H9 (cell line): Measurements from ENCODE around the gene SLC13A5. TPM values are rescaled to one million over a fixed set of nuclear protein-coding genes. Genes with fewer than 3 reads are reported as not detected.

Experiments
- DNase-seq: peaks from one replicate; pipeline ENCODE4 v3.0.0-alpha.2; 2017
- H2AFZ ChIP-seq: one replicate; pipeline ENCODE4 v1.6.1; 2013; ENCODE audit warnings: mild to moderate bottlenecking, low read length, control low read depth, moderate library complexity
- H2AK5ac ChIP-seq: 2 replicates; pipeline ENCODE4 v1.6.1; 2013; ENCODE audit warnings: low read length, control low read depth, mixed read lengths; ENCODE audit not compliant: insufficient read length
- H2BK120ac ChIP-seq: one replicate; pipeline ENCODE4 v1.6.1; 2013; ENCODE audit warnings: low read depth, mild to moderate bottlenecking, low read length, control low read depth, inconsistent platforms; ENCODE audit not compliant: poor library complexity, severe bottlenecking
- H2BK12ac ChIP-seq: 2 replicates; pipeline ENCODE4 v1.6.1; 2013; ENCODE audit warnings: low read length, control low read depth, mixed read lengths, low read depth; ENCODE audit not compliant: insufficient read length
- H2BK15ac ChIP-seq: 2 replicates; pipeline ENCODE4 v1.6.1; 2013; ENCODE audit warnings: low read depth, low read length, control low read depth
- H2BK20ac ChIP-seq: one replicate; pipeline ENCODE4 v1.6.1; 2013; ENCODE audit warnings: low read depth, mild to moderate bottlenecking, low read length, control low read depth, inconsistent platforms; ENCODE audit not compliant: poor library complexity, severe bottlenecking
- H2BK5ac ChIP-seq: 2 replicates; pipeline ENCODE4 v1.6.1; 2013; ENCODE audit warnings: low read length, control low read depth, mixed read lengths; ENCODE audit not compliant: insufficient read length
- H3K14ac ChIP-seq: 2 replicates; pipeline ENCODE4 v1.6.1; 2013; ENCODE audit warnings: low read length, control low read depth; ENCODE audit not compliant: insufficient read depth
- H3K18ac ChIP-seq: 2 replicates; pipeline ENCODE4 v1.6.1; 2013; ENCODE audit warnings: low read depth, mild to moderate bottlenecking, mixed read lengths, low read length, control low read depth; ENCODE audit not compliant: insufficient read length
- H3K23ac ChIP-seq: 2 replicates; pipeline ENCODE4 v1.6.1; 2013; ENCODE audit warnings: low read length, control low read depth, mixed read lengths, low read depth; ENCODE audit not compliant: insufficient read length
- H3K23me2 ChIP-seq: 2 replicates; pipeline ENCODE4 v1.6.1; 2013; ENCODE audit warnings: low read depth, mild to moderate bottlenecking, mixed read lengths, low read length, control low read depth; ENCODE audit not compliant: insufficient read length, poor library complexity, severe bottlenecking
- H3K27ac ChIP-seq: 2 replicates; pipeline ENCODE4 v1.5.1; 2013; ENCODE audit warnings: low read length, control low read depth, mixed read lengths, low read depth; ENCODE audit not compliant: insufficient read length
- H3K27me3 ChIP-seq: 2 replicates; pipeline ENCODE4 v1.6.1; 2013; ENCODE audit warnings: low read length, control low read depth, inconsistent platforms; ENCODE audit not compliant: insufficient read depth
- H3K4ac ChIP-seq: 2 replicates; pipeline ENCODE4 v1.6.1; 2013; ENCODE audit warnings: low read depth, mild to moderate bottlenecking, control low read depth, inconsistent platforms, low read length, moderate library complexity
- H3K4me1 ChIP-seq: 2 replicates; pipeline ENCODE4 v1.6.1; 2013; ENCODE audit warnings: low read length, control low read depth, inconsistent platforms; ENCODE audit not compliant: insufficient read depth
- H3K4me2 ChIP-seq: 2 replicates; pipeline ENCODE4 v1.6.1; 2013; ENCODE audit warnings: low read length, control low read depth, mixed read lengths; ENCODE audit not compliant: insufficient read length, insufficient read depth
- H3K56ac ChIP-seq: 2 replicates; pipeline ENCODE4 v1.6.1; 2013; ENCODE audit warnings: low read depth, mild to moderate bottlenecking, mixed read lengths, low read length, control low read depth; ENCODE audit not compliant: insufficient read length
- H3K79me1 ChIP-seq: 2 replicates; pipeline ENCODE4 v1.6.1; 2013; ENCODE audit warnings: low read depth, mild to moderate bottlenecking, moderate library complexity, low read length, control low read depth, inconsistent platforms; ENCODE audit not compliant: insufficient read depth, poor library complexity, severe bottlenecking
- H3K79me2 ChIP-seq: 2 replicates; pipeline ENCODE4 v1.6.1; 2013; ENCODE audit warnings: low read length, control low read depth, inconsistent platforms; ENCODE audit not compliant: insufficient read depth
- H3K9ac ChIP-seq: 2 replicates; pipeline ENCODE4 v1.6.1; 2013; ENCODE audit warnings: low read length, control low read depth, mixed read lengths; ENCODE audit not compliant: insufficient read length; ENCODE audit errors: extremely low read depth
- H3K9me3 ChIP-seq: one replicate; pipeline ENCODE4 v1.6.1; 2013; ENCODE audit warnings: low read depth, low read length, inconsistent platforms; ENCODE audit not compliant: control insufficient read depth
- H3T11ph ChIP-seq: one replicate; pipeline ENCODE4 v1.6.1; 2013; ENCODE audit warnings: mild to moderate bottlenecking, low read length, control low read depth, inconsistent platforms
- H4K20me1 ChIP-seq: one replicate; pipeline ENCODE4 v1.6.1; 2013; ENCODE audit not compliant: control insufficient read depth, insufficient read length, insufficient read depth
- H4K5ac ChIP-seq: 2 replicates; pipeline ENCODE4 v1.6.1; 2013; ENCODE audit warnings: low read depth, mild to moderate bottlenecking, mixed read lengths, low read length, control low read depth; ENCODE audit not compliant: insufficient read length
- H4K8ac ChIP-seq: replicated peaks from 2 replicates; pipeline ENCODE4 v1.6.1; 2013; ENCODE audit warnings: low read length, control low read depth, mixed read lengths, low read depth; ENCODE audit not compliant: insufficient read length
- H4K91ac ChIP-seq: 2 replicates; pipeline ENCODE4 v1.6.1; 2013; ENCODE audit warnings: low read depth, mild to moderate bottlenecking, moderate library complexity, mixed read lengths, low read length, control low read depth; ENCODE audit not compliant: insufficient read length
- H3K27ac Mint-ChIP-seq, 3 experiments: 2 replicates in 2 of 3; 3 replicates in 1 of 3; pipeline ENCODE4 v1.8.0; 2020 to 2021; ENCODE audit warnings: mixed read lengths in 3 of 3, mild to moderate bottlenecking in 1 of 3, moderate library complexity in 1 of 3
- H3K27me3 Mint-ChIP-seq: 2 replicates; pipeline ENCODE4 v1.8.0; 2021; ENCODE audit warnings: low read depth, mild to moderate bottlenecking, moderate library complexity, mixed read lengths
- H3K36me3 Mint-ChIP-seq, 3 experiments: 2 replicates in 2 of 3; 3 replicates in 1 of 3; pipeline ENCODE4 v1.8.0; 2020 to 2021; ENCODE audit warnings: low read depth in 3 of 3, mixed read lengths in 3 of 3; ENCODE audit not compliant: insufficient read depth in 1 of 3
- H3K4me1 Mint-ChIP-seq, 2 experiments: 2 replicates each; pipeline ENCODE4 v1.8.0; 2020; ENCODE audit warnings: mixed read lengths in 2 of 2
- H3K4me3 Mint-ChIP-seq, 2 experiments: 2 replicates in 1 of 2; 3 replicates in 1 of 2; pipeline ENCODE4 v1.8.0; 2020 to 2021; ENCODE audit warnings: mild to moderate bottlenecking in 2 of 2, mixed read lengths in 2 of 2, moderate library complexity in 1 of 2
- H3K9me3 Mint-ChIP-seq, 2 experiments: 2 replicates in 1 of 2; 3 replicates in 1 of 2; pipeline ENCODE4 v1.8.0; 2020; ENCODE audit warnings: mild to moderate bottlenecking in 2 of 2, mixed read lengths in 2 of 2, moderate library complexity in 1 of 2
- WGBS: extraction: QIAGEN DNeasy Blood & Tissue Kit; methylation state at CpG from one replicate; pipeline ENCODE4 v1.1.7; 2013; ENCODE audit warnings: missing lambda C conversion rate, low lambda C conversion rate, mixed read lengths; ENCODE audit not compliant: insufficient read length; ENCODE audit errors: extremely low coverage; 5-methylcytosine and 5-hydroxymethylcytosine counted together
- total RNA-seq: library from RNA; stranded (reverse); gene quantifications from 2 replicates; pipeline ENCODE4 v1.2.1, GENCODE V29; 2021
- TF ChIP-seq, protein P1 (sequence below): fragments of 200-600 bp; sonication (generic); conservative IDR thresholded peaks from 3 replicates; pipeline ENCODE4 v1.8.0; 2021; ENCODE audit warnings: antibody characterized with exemption, mild to moderate bottlenecking

The SLC13A5 gene
- total RNA-seq, 1 experiment from 2014 or later, result 1.6 TPM

DNA sequence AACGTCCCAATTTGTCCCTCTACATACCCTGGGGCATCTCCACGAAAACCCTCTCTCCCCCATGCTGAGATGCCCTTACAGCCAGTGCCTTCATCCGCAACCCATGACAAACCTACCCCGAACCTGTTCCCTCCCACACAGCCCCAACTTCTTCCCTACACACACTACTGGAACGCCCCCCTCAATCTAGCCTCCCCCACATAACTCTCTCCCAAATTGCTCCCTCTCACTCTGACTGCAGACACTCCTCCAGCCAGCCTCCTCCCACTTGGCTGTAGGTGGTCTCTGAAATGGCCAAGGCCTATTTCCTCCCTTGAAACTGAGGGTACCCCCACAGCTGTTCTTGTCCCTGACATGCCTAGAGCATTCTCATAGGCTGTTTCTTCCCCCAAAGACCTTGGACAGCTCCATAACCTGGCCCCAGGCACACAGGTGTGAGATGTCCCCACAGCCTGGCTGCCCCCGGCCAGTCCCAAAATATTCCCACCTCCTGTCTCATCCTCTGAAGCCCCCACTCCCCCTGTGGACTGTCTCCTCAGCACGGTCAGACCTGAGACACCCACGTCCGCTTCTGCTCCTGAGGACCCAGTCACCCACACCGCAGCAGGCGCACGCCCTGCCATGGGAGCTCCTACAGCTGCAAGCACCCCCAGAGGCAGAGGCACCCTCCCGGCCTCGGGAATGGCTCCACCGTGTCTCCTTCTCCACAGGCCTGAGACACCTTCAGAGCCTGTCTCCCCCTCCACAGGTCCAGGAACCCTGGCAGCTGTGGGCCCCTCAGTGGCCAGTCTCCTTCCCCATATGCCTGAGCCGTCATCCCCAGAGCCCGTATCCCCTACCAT, 76.3 kb downstream of the SLC13A5 start:
- peak overlapping the region in 1 of 2 experiments; percentile 4; a peak in 1 of 5 replicates for H3K4me3 Mint-ChIP-seq
- H3K4me1 ChIP-seq, result no peaks in the 10 kb centered on the region
- H3K4me1 Mint-ChIP-seq, result peaks cover 12 to 14% of the 10 kb centered on the region in 2 experiments
- H3K79me2 ChIP-seq, result peaks cover 2% of the 10 kb centered on the region; the same call in 1 of the 2 replicates
- H3T11ph ChIP-seq, result no peak overlapping the region
- H3K18ac ChIP-seq, result no peak overlapping the region
- no peak overlapping the region for H4K91ac ChIP-seq
- H4K20me1 ChIP-seq, result no peaks in the 10 kb centered on the region
- no peak overlapping the region for H2BK20ac ChIP-seq
- TF ChIP-seq, protein P1, sequence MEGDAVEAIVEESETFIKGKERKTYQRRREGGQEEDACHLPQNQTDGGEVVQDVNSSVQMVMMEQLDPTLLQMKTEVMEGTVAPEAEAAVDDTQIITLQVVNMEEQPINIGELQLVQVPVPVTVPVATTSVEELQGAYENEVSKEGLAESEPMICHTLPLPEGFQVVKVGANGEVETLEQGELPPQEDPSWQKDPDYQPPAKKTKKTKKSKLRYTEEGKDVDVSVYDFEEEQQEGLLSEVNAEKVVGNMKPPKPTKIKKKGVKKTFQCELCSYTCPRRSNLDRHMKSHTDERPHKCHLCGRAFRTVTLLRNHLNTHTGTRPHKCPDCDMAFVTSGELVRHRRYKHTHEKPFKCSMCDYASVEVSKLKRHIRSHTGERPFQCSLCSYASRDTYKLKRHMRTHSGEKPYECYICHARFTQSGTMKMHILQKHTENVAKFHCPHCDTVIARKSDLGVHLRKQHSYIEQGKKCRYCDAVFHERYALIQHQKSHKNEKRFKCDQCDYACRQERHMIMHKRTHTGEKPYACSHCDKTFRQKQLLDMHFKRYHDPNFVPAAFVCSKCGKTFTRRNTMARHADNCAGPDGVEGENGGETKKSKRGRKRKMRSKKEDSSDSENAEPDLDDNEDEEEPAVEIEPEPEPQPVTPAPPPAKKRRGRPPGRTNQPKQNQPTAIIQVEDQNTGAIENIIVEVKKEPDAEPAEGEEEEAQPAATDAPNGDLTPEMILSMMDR, result no peak
- no peak overlapping the region for H4K8ac ChIP-seq
- H3K14ac ChIP-seq, result no peak overlapping the region
- H2BK120ac ChIP-seq, result no peak overlapping the region
- no peak overlapping the region for H2AK5ac ChIP-seq
- peaks cover 18% of the 10 kb centered on the region for H3K23me2 ChIP-seq
- H3K79me1 ChIP-seq, result no peaks in the 10 kb centered on the region
- no peak overlapping the region for H3K56ac ChIP-seq
- peak overlapping the region in 2 of 3 experiments; percentile 35 to 73; a peak in 4 of 7 replicates for H3K27ac Mint-ChIP-seq
- H3K4me2 ChIP-seq, result no peak overlapping the region
- no peak for DNase-seq
- no peaks in the 10 kb centered on the region for H3K9me3 Mint-ChIP-seq
- H3K9me3 ChIP-seq, result no peaks in the 10 kb centered on the region
- no peak overlapping the region for H4K5ac ChIP-seq
- no peaks in the 10 kb centered on the region for H3K27me3 ChIP-seq
- H2BK15ac ChIP-seq, result no peak overlapping the region
- peaks cover 24 to 30% (median 28%) of the 10 kb centered on the region in 3 experiments for H3K36me3 Mint-ChIP-seq
- no peak overlapping the region for H2AFZ ChIP-seq
- no peak overlapping the region for H2BK12ac ChIP-seq
- H3K27me3 Mint-ChIP-seq, result no peaks in the 10 kb centered on the region; the same call in 1 of the 2 replicates
- no CpG with 5 or more reads among the region's 17 CpGs for WGBS
- H3K9ac ChIP-seq, result no peak overlapping the region
- no peak overlapping the region for H3K23ac ChIP-seq
- H3K4ac ChIP-seq, result no peak overlapping the region
- H3K27ac ChIP-seq, result no peak overlapping the region
- no peak overlapping the region for H2BK5ac ChIP-seq
